ENCODE data around the gene NEK7. TPM values are rescaled to one million over a fixed set of nuclear protein-coding genes. Genes with fewer than 3 reads are reported as not detected.
"Not testable (repeated sequence)": the region's sequence is repeated elsewhere in the genome, so short reads cannot be mapped to it uniquely, and the experiment has no call there.

Gene NEK7
- total and polyA plus RNA-seq, 2 donors (not counting 1 experiment from before 2014, with no cell fraction given), result 8.1 to 75.4 TPM

DNA sequence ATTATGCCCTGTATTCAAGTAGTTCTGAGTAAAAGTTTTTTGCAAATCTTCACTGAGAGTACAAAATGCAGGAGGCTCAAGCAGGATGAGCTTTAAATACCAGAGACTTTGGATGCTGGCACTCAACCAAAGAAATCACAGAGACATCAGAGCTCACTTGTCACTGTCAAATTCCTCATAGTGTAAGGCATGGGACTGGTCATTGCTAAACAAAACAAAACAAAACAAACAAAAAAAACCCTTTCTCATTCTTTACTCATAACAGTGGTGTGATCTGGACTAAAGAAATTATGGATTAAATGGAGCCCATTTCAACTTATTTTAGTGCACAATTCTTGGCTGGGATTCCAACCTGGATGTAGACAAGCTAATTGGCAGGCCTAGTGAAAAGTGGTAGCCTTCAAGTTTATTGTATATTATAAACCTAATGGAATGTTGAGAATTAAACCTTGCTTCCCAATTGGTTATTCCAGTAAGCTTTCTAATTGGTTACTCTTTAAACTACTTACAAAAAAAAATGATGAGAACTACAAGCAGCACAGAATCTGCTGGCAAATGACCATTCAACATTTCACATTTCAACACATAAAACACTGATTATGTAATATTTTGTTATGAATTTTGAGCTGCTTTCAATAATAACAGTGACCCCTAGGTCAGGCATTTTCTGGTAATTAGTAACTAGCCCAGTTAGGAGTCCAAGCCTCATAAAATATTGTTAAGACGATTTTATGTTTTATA is 30.6 kb upstream of the NEK7 start:
- WGBS (ENCODE audit: insufficient coverage), result no CpG with 5 or more reads among the region's 1 CpG
- H3K9ac ChIP-seq (ENCODE audit: low read length), result no peak overlapping the region
- intact Hi-C loops (cut with micrococcal nuclease), result no loop called here
- H3K36me3 ChIP-seq (replicated peaks in 1 of 2; ENCODE audit: control extremely low read depth in 1 of 2, control insufficient read depth in 1 of 2, extremely low read depth in 1 of 2, insufficient read depth in 2 of 2, low read length in 1 of 2), result no peaks in the 10 kb centered on the region
- ATAC-seq (ENCODE audit: low read depth), result no peak
- no peak overlapping the region for H3K4me3 ChIP-seq (ENCODE audit: control extremely low read depth in 1 of 5, extremely low read depth in 1 of 5, insufficient read depth in 1 of 5, low read depth in 2 of 5, low read length in 4 of 5)
- Mint-ChIP-seq H3K27ac (no peak overlapping the region), H3K27me3 (peaks cover 3% of the 10 kb centered on the region), H3K4me1 (no peaks in the 10 kb centered on the region), H3K4me3 (no peak overlapping the region), H3K9me3 (ENCODE audit: insufficient read depth) (no peaks in the 10 kb centered on the region)
- no peaks in the 10 kb centered on the region for H3K4me1 ChIP-seq (ENCODE audit: control insufficient read depth in 2 of 2, insufficient read depth in 2 of 2, low read length in 2 of 2)
- TF ChIP-seq, protein P1, sequence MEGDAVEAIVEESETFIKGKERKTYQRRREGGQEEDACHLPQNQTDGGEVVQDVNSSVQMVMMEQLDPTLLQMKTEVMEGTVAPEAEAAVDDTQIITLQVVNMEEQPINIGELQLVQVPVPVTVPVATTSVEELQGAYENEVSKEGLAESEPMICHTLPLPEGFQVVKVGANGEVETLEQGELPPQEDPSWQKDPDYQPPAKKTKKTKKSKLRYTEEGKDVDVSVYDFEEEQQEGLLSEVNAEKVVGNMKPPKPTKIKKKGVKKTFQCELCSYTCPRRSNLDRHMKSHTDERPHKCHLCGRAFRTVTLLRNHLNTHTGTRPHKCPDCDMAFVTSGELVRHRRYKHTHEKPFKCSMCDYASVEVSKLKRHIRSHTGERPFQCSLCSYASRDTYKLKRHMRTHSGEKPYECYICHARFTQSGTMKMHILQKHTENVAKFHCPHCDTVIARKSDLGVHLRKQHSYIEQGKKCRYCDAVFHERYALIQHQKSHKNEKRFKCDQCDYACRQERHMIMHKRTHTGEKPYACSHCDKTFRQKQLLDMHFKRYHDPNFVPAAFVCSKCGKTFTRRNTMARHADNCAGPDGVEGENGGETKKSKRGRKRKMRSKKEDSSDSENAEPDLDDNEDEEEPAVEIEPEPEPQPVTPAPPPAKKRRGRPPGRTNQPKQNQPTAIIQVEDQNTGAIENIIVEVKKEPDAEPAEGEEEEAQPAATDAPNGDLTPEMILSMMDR (IDR thresholded peaks at IDR 0.05), result no peak
- no peak for TF ChIP-seq EZH2 (IDR thresholded peaks at IDR 0.05; ENCODE audit: borderline replicate concordance, insufficient read depth, low read depth, low read length, poor library complexity, severe bottlenecking)
- no peak overlapping the region for H3K4me2 ChIP-seq (replicated peaks; ENCODE audit: low read depth, low read length, poor library complexity, severe bottlenecking)
- no peak overlapping the region for H3K27ac ChIP-seq (ENCODE audit: low read length in 2 of 2)
- POLR2A ChIA-PET, result no interaction called here
- CTCF ChIA-PET, result no interaction called here
- H2AFZ ChIP-seq (ENCODE audit: insufficient read depth, low read depth, low read length, poor library complexity, severe bottlenecking), result no peak overlapping the region
- no peak for DNase-seq
- no peaks in the 10 kb centered on the region for H3K27me3 ChIP-seq (replicated peaks in 1 of 4; ENCODE audit: control extremely low read depth in 1 of 4, control insufficient read depth in 3 of 4, insufficient read depth in 4 of 4, low read length in 3 of 4)
- H3K9me3 ChIP-seq (ENCODE audit: control extremely low read depth in 1 of 3, control insufficient read depth in 2 of 3, insufficient read depth in 1 of 3, low read length in 2 of 3), result no peaks in the 10 kb centered on the region
- H3K79me2 ChIP-seq (ENCODE audit: control insufficient read depth, insufficient read depth, low read length), result no peaks in the 10 kb centered on the region
- no peaks in the 10 kb centered on the region for H4K20me1 ChIP-seq (ENCODE audit: control insufficient read depth, insufficient read depth, low read length, poor library complexity, severe bottlenecking)

DNA sequence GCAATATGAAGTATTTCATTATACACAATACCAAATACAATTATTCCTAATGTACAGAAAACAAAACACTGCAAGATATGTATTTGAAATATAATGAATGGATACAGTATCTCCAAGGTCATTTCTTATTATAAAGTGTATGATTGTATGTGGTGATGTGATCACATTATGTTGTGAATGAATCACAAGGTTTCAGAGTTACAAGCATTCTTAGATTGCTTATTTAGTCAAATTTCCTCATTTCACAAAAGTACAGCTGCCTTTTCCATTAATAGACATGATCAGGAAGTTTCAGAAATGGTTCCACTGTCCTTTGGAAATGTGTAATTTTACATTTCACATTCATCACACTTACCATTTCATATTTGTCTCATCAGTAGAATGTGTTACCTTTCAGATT is 28.3 kb upstream of the NEK7 start:
- Histone ChIP-seq H3K9me3 (ENCODE audit: control extremely low read depth in 1 of 3, control insufficient read depth in 2 of 3, insufficient read depth in 1 of 3, low read length in 2 of 3) (peaks cover 0 to 3% (median 0%) of the 10 kb centered on the region in 3 donors), H2AFZ (ENCODE audit: insufficient read depth, low read depth, low read length, poor library complexity, severe bottlenecking) (no peak overlapping the region), H3K36me3 (replicated peaks in 1 of 2; ENCODE audit: control extremely low read depth in 1 of 2, control insufficient read depth in 1 of 2, extremely low read depth in 1 of 2, insufficient read depth in 2 of 2, low read length in 1 of 2) (no peaks in the 10 kb centered on the region), H3K79me2 (ENCODE audit: control insufficient read depth, insufficient read depth, low read length) (no peaks in the 10 kb centered on the region), H3K27ac (ENCODE audit: low read length in 2 of 2) (no peak overlapping the region), H3K27me3 (replicated peaks in 1 of 4; ENCODE audit: control extremely low read depth in 1 of 4, control insufficient read depth in 3 of 4, insufficient read depth in 4 of 4, low read length in 3 of 4) (no peaks in the 10 kb centered on the region), H4K20me1 (ENCODE audit: control insufficient read depth, insufficient read depth, low read length, poor library complexity, severe bottlenecking) (no peaks in the 10 kb centered on the region), H3K4me2 (replicated peaks; ENCODE audit: low read depth, low read length, poor library complexity, severe bottlenecking) (no peak overlapping the region), H3K4me1 (ENCODE audit: control insufficient read depth in 2 of 2, insufficient read depth in 2 of 2, low read length in 2 of 2) (peaks cover 4 to 5% of the 10 kb centered on the region in 2 donors), H3K9ac (ENCODE audit: low read length) (no peak overlapping the region), H3K4me3 (ENCODE audit: control extremely low read depth in 1 of 5, extremely low read depth in 1 of 5, insufficient read depth in 1 of 5, low read depth in 2 of 5, low read length in 4 of 5) (no peak overlapping the region)
- intact Hi-C loops (cut with micrococcal nuclease), result no loop called here
- Mint-ChIP-seq H3K4me3 (no peak overlapping the region), H3K27me3 (peaks cover 3% of the 10 kb centered on the region), H3K9me3 (ENCODE audit: insufficient read depth) (no peaks in the 10 kb centered on the region), H3K27ac (no peak overlapping the region), H3K4me1 (peaks cover 7% of the 10 kb centered on the region)
- ATAC-seq (ENCODE audit: low read depth) (no peak), DNase-seq (no peak)
- TF ChIP-seq, protein P1 (IDR thresholded peaks at IDR 0.05), result no peak
- TF ChIP-seq EZH2 (IDR thresholded peaks at IDR 0.05; ENCODE audit: borderline replicate concordance, insufficient read depth, low read depth, low read length, poor library complexity, severe bottlenecking), result no peak
- POLR2A ChIA-PET, result no interaction called here
- CTCF ChIA-PET, result no interaction called here

DNA sequence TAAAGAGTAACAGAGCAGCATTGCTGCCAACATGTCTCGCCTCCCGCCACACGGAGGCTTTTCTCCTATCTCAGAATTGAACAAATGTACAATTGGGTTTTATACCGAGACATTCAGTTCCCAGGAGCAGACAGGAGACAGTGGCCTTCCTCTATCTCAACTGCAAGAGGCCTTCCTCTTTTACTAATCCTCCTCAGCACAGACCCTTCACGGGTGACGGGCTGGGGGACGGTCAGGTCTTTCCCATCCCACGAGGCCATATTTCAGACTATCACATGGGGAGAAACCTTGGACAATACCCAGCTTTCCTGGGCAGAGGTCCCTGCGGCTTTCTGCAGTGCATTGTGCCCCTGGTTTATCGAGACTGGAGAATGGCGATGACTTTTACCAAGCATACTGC is 26.7 kb upstream of the NEK7 start:
- H3K4me2 ChIP-seq (replicated peaks; ENCODE audit: low read depth, low read length, poor library complexity, severe bottlenecking); H3K27me3 Mint-ChIP-seq; H2AFZ ChIP-seq (ENCODE audit: insufficient read depth, low read depth, low read length, poor library complexity, severe bottlenecking); H3K4me3 ChIP-seq (ENCODE audit: control extremely low read depth in 1 of 5, extremely low read depth in 1 of 5, insufficient read depth in 1 of 5, low read depth in 2 of 5, low read length in 4 of 5); H3K27me3 ChIP-seq (replicated peaks in 1 of 4; ENCODE audit: control extremely low read depth in 1 of 4, control insufficient read depth in 3 of 4, insufficient read depth in 4 of 4, low read length in 3 of 4); H3K27ac Mint-ChIP-seq; H3K4me3 Mint-ChIP-seq; ATAC-seq (ENCODE audit: low read depth); H3K9me3 Mint-ChIP-seq (ENCODE audit: insufficient read depth); H3K4me1 Mint-ChIP-seq; POLR2A ChIA-PET; CTCF ChIA-PET; H3K36me3 ChIP-seq (replicated peaks in 1 of 2; ENCODE audit: control extremely low read depth in 1 of 2, control insufficient read depth in 1 of 2, extremely low read depth in 1 of 2, insufficient read depth in 2 of 2, low read length in 1 of 2); H3K4me1 ChIP-seq (ENCODE audit: control insufficient read depth in 2 of 2, insufficient read depth in 2 of 2, low read length in 2 of 2); DNase-seq; H3K9me3 ChIP-seq (ENCODE audit: control extremely low read depth in 1 of 3, control insufficient read depth in 2 of 3, insufficient read depth in 1 of 3, low read length in 2 of 3); H4K20me1 ChIP-seq (ENCODE audit: control insufficient read depth, insufficient read depth, low read length, poor library complexity, severe bottlenecking); H3K9ac ChIP-seq (ENCODE audit: low read length); intact Hi-C loops (cut with micrococcal nuclease); H3K79me2 ChIP-seq (ENCODE audit: control insufficient read depth, insufficient read depth, low read length); H3K27ac ChIP-seq (ENCODE audit: low read length in 2 of 2): not testable (repeated sequence)
- WGBS (ENCODE audit: insufficient coverage), result 88% methylated on average over 8 of the region's 11 CpGs

All from B cell (primary cell).